GM18505 (cell line): ENCODE measurements around the gene WNT7B.

Experiments
- ATAC-seq: cut with Tn5 transposase; IDR thresholded peaks from one replicate; pipeline ENCODE4 v1.9.1; 2021; ENCODE audit not compliant: unreplicated experiment
- POLR2A ChIP-seq: IDR thresholded peaks from 4 replicates; pipeline ENCODE4 v1.6.1; 2011; ENCODE audit warnings: borderline replicate concordance; ENCODE audit not compliant: insufficient read depth, insufficient read length; ENCODE audit errors: extremely low read depth

The WNT7B gene

GRCh38 chr22:45996241-45997076 is 19.5 kb upstream of the WNT7B start:
- no peak for TF ChIP-seq POLR2A
- no peak for ATAC-seq

GRCh38 chr22:45995405-45996101 is 18.6 kb upstream of the WNT7B start:
- no peak for TF ChIP-seq POLR2A
- ATAC-seq = no peak

- no peak for ATAC-seq
- TF ChIP-seq POLR2A = no peak
These were observed 17.8 kb upstream of the WNT7B start for GRCh38 chr22:45994491-45995404.

- no peak for TF ChIP-seq POLR2A
- ATAC-seq = no peak
These were observed 16.9 kb upstream of the WNT7B start for GRCh38 chr22:45993841-45994240.

- no peak for ATAC-seq
- TF ChIP-seq POLR2A = no peak
These were observed 16.3 kb upstream of the WNT7B start for GRCh38 chr22:45993143-45993692.

GRCh38 chr22:45992737-45993136 is 15.8 kb upstream of the WNT7B start:
- no peak for TF ChIP-seq POLR2A
- no peak for ATAC-seq

GRCh38 chr22:45991098-45991497 is 14.1 kb upstream of the WNT7B start:
- no peak for ATAC-seq
- TF ChIP-seq POLR2A = no peak

GRCh38 chr22:45987136-45987861 is 10.3 kb upstream of the WNT7B start:
- no peak for ATAC-seq
- no peak for TF ChIP-seq POLR2A

GRCh38 chr22:45984316-45984916 is 7.5 kb upstream of the WNT7B start:
- ATAC-seq = no peak

GRCh38 chr22:45983797-45984196 is 6.8 kb upstream of the WNT7B start:
- ATAC-seq = no peak
- no peak for TF ChIP-seq POLR2A

More at GRCh38 chr22:45984316-45984916, 7.5 kb upstream of the WNT7B start:
- no peak for TF ChIP-seq POLR2A

- no peak for ATAC-seq
- TF ChIP-seq POLR2A = no peak
These were observed 3.8 kb upstream of the WNT7B start for GRCh38 chr22:45980761-45981160.

- no peak for TF ChIP-seq POLR2A
- ATAC-seq = no peak
These were observed 3.3 kb upstream of the WNT7B start for GRCh38 chr22:45980268-45980570.

- TF ChIP-seq POLR2A = no peak
These were observed 1.3 kb upstream of the WNT7B start for GRCh38 chr22:45978275-45978713.

More at GRCh38 chr22:45978275-45978713, 1.3 kb upstream of the WNT7B start:
- ATAC-seq = no peak
